Measurements from ENCODE around the gene RFX8. TPM values are rescaled to one million over a fixed set of nuclear protein-coding genes. Genes with fewer than 3 reads are reported as not detected.

Gene RFX8
- total RNA-seq, 1 experiment from 2014 or later, result 0.77 TPM

DNA sequence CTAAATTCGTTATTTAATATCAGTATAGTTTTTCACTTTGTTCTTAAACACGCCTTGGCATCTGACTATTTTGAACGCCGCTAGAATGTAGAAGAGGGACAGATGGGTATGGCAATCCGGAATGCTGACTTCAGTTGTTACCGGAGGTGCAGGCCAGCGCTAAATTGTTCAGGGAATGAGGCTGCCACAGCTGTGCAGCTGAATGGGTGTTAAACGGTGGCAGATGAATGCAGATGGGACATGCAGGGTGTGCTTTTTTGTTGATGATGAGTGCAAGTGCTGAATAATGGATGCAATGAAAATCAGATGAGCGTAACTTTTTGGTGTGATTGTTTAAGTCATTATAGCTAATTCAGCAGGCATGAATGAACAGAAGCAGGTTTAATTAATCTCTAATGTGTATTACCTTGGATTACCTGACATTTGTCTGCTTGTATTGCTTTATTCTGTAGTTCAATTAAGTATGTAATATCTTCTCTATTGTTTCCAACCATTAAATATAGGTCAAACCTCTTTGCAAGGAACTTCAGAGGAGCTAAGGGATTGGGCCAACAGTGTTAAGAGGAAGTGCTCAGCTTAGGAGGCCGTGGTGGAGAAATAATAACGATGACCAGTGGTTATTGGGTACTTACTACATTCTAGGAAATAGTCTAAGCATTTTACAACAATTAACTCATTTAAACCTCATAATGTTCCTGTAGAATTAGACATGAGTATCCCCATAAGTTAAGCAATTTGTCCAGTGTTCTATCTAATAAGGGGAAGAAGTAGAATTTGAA, 75.7 kb downstream of the RFX8 start:
- no peak for ATAC-seq

GRCh38 chr2:101398116-101398821, 76.6 kb downstream of the RFX8 start:
- Histone ChIP-seq H3K79me2 (ENCODE audit: low read length) (peaks cover 11% of the 10 kb centered on the region), H3K9me3 (ENCODE audit: low read length) (no peaks in the 10 kb centered on the region), H3F3A (ENCODE audit: low read length, unreplicated experiment) (peaks cover 9% of the 10 kb centered on the region), H3K9ac (ENCODE audit: low read length) (no peak overlapping the region), H3K4me2 (ENCODE audit: low read length) (no peak overlapping the region), H3K4me1 (ENCODE audit: insufficient read depth, low read length) (peaks cover 54% of the 10 kb centered on the region), H3K9me2 (replicated peaks; ENCODE audit: low read length) (no peaks in the 10 kb centered on the region), H3K36me3 (ENCODE audit: low read depth, low read length) (peaks cover 5% of the 10 kb centered on the region; the same call in 1 of the 2 replicates), H3K27ac (ENCODE audit: low read length) (peak overlapping the region; percentile 9), H3K27me3 (ENCODE audit: low read length) (no peaks in the 10 kb centered on the region), H2AFZ (ENCODE audit: low read length) (no peak overlapping the region), H4K20me1 (ENCODE audit: low read length) (no peaks in the 10 kb centered on the region), H3K4me3 (ENCODE audit: low read length) (no peak overlapping the region)
- POLR2A ChIA-PET (ENCODE audit: unreplicated experiment), result no interaction called here
- intact Hi-C loops (cut with micrococcal nuclease), result no loop called here
- CTCF ChIA-PET, result no interaction called here
- DNase-seq (no peak), ATAC-seq (no peak)
- BruUV-seq (replicated peaks), result no TSS peak
- TF ChIP-seq, protein P1, sequence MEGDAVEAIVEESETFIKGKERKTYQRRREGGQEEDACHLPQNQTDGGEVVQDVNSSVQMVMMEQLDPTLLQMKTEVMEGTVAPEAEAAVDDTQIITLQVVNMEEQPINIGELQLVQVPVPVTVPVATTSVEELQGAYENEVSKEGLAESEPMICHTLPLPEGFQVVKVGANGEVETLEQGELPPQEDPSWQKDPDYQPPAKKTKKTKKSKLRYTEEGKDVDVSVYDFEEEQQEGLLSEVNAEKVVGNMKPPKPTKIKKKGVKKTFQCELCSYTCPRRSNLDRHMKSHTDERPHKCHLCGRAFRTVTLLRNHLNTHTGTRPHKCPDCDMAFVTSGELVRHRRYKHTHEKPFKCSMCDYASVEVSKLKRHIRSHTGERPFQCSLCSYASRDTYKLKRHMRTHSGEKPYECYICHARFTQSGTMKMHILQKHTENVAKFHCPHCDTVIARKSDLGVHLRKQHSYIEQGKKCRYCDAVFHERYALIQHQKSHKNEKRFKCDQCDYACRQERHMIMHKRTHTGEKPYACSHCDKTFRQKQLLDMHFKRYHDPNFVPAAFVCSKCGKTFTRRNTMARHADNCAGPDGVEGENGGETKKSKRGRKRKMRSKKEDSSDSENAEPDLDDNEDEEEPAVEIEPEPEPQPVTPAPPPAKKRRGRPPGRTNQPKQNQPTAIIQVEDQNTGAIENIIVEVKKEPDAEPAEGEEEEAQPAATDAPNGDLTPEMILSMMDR (conservative IDR thresholded peaks at IDR 0.05; ENCODE audit: low read depth, low read length), result no peak
- no peak for TF ChIP-seq EZH2phosphoT487 (IDR thresholded peaks at IDR 0.05; ENCODE audit: borderline replicate concordance, low read length)
- TF ChIP-seq EZH2 (IDR thresholded peaks at IDR 0.05; ENCODE audit: low read length, unreplicated experiment), result no peak

More for the DNA sequence above, 75.7 kb downstream of the RFX8 start:
- Histone ChIP-seq H3K4me1 (ENCODE audit: insufficient read depth, low read length) (peaks cover 54% of the 10 kb centered on the region), H3K4me3 (ENCODE audit: low read length) (no peak overlapping the region), H2AFZ (ENCODE audit: low read length) (no peak overlapping the region), H3K27ac (ENCODE audit: low read length) (peak overlapping the region; percentile 88), H3K79me2 (ENCODE audit: low read length) (peaks cover 11% of the 10 kb centered on the region), H4K20me1 (ENCODE audit: low read length) (no peaks in the 10 kb centered on the region), H3K27me3 (ENCODE audit: low read length) (no peaks in the 10 kb centered on the region), H3K9ac (ENCODE audit: low read length) (peak overlapping the region; percentile 69), H3F3A (ENCODE audit: low read length, unreplicated experiment) (peaks cover 9% of the 10 kb centered on the region), H3K9me2 (replicated peaks; ENCODE audit: low read length) (no peaks in the 10 kb centered on the region), H3K36me3 (ENCODE audit: low read depth, low read length) (no peaks in the 10 kb centered on the region), H3K9me3 (ENCODE audit: low read length) (no peaks in the 10 kb centered on the region), H3K4me2 (ENCODE audit: low read length) (peak overlapping the region; percentile 58)
- ChIA-PET CTCF (no interaction called here), POLR2A (ENCODE audit: unreplicated experiment) (no interaction called here)
- TF ChIP-seq EZH2phosphoT487 (IDR thresholded peaks at IDR 0.05; ENCODE audit: borderline replicate concordance, low read length) (no peak), EZH2 (IDR thresholded peaks at IDR 0.05; ENCODE audit: low read length, unreplicated experiment) (no peak)
- TF ChIP-seq, protein P1 (conservative IDR thresholded peaks at IDR 0.05; ENCODE audit: low read depth, low read length), result no peak
- no TSS peak for BruUV-seq (replicated peaks)
- no peak for DNase-seq
- intact Hi-C loops (cut with micrococcal nuclease), result no loop called here

All from PC-3 (cell line).